Right ventricle myocardium inferior (tissue), 1 donor: ENCODE measurements around the gene TMED9. TPM values are rescaled to one million over a fixed set of nuclear protein-coding genes. Genes with fewer than 3 reads are reported as not detected.

ENCODE experiments used
- ATAC-seq: fragments of 200-7000 bp; cut with Tn5 transposase; one replicate; pipeline ENCODE4 v1.9.1; 2020; ENCODE audit warnings: mild to moderate bottlenecking, moderate library complexity
- DNase-seq: peaks from one replicate; pipeline ENCODE4 v3.0.0; 2021; ENCODE audit errors: missing footprints
- intact Hi-C: fragments of 100-400 bp; cut with DNase I; formaldehyde crosslinking; loops from one replicate; pipeline ENCODE4 v1.11.0; 2022
- total RNA-seq: library from RNA; stranded (reverse); fragmentation: NEBNext Ultra II Directional; extraction: Animal tissue kit (Norgen Biotek cat#: 25700); gene quantifications from one replicate; pipeline ENCODE4 v1.2.1, GENCODE V29; 2021
- donor health status: DM: no; HTN: yes; CAD: no; lungs with severe emphysema.

TMED9 gene
- total RNA-seq, 1 donor from 2014 or later: 75.3 TPM

- no peak for ATAC-seq
- no peak for DNase-seq
- intact Hi-C loops: no loop called here
These were observed 23.7 kb upstream of the TMED9 start for GRCh38 chr5:177568326-177568725.

GRCh38 chr5:177569894-177570293 is 22.1 kb upstream of the TMED9 start:
- no peak for ATAC-seq
- intact Hi-C loops: no loop called here
- DNase-seq: no peak

GRCh38 chr5:177575488-177575887 is 16.5 kb upstream of the TMED9 start:
- intact Hi-C loops: no loop called here
- DNase-seq (no peak), ATAC-seq (no peak)

- DNase-seq (no peak), ATAC-seq (no peak)
- intact Hi-C loops: no loop called here
These were observed 15.8 kb upstream of the TMED9 start for GRCh38 chr5:177576169-177576568.

- no peak for ATAC-seq
- intact Hi-C loops: no loop called here
- no peak for DNase-seq
These were observed 13.7 kb upstream of the TMED9 start for GRCh38 chr5:177578316-177578715.

- no peak for ATAC-seq
- intact Hi-C loops: no loop called here
- DNase-seq: no peak
These were observed 3.5 kb upstream of the TMED9 start for GRCh38 chr5:177588413-177588909.

- no peak for DNase-seq
- ATAC-seq: no peak
- intact Hi-C loops: loop anchor here (5.0 kb wide), 1 partner anchor 33 kb away; no protein-coding TSS in a partner anchor
These were observed 1.6 kb upstream of the TMED9 start for GRCh38 chr5:177590406-177590805.

GRCh38 chr5:177591690-177592009 is 353 bp upstream of the TMED9 start:
- ATAC-seq (no peak), DNase-seq (no peak)
- intact Hi-C loops: loop anchor here (1.0 to 5.0 kb wide), 2 partner anchors 9 to 34 kb away; partner anchors contain the start of gene B4GALT7

- ATAC-seq (no peak), DNase-seq (no peak)
- intact Hi-C loops: loop anchor here (1.0 to 5.0 kb wide), 2 partner anchors 7 to 36 kb away; partner anchors contain the start of gene B4GALT7
These were observed 902 bp downstream of the TMED9 start for GRCh38 chr5:177592905-177593304.

GRCh38 chr5:177593511-177593910 is 1.5 kb downstream of the TMED9 start:
- no peak for DNase-seq
- ATAC-seq: no peak
- intact Hi-C loops: loop anchor here (5.0 kb wide), 1 partner anchor 36 kb away; no protein-coding TSS in a partner anchor

GRCh38 chr5:177594071-177594470 is 2.1 kb downstream of the TMED9 start:
- intact Hi-C loops: loop anchor here (5.0 kb wide), 1 partner anchor 37 kb away; no protein-coding TSS in a partner anchor
- ATAC-seq: no peak
- DNase-seq: no peak

- intact Hi-C loops: no loop called here
- ATAC-seq (no peak), DNase-seq (no peak)
These were observed 3.1 kb downstream of the TMED9 start for GRCh38 chr5:177595026-177595585.

GRCh38 chr5:177595991-177596774 is 4.2 kb downstream of the TMED9 start:
- DNase-seq (no peak), ATAC-seq (no peak)
- intact Hi-C loops: no loop called here

- intact Hi-C loops: no loop called here
These were observed 4.8 kb downstream of the TMED9 start for GRCh38 chr5:177596775-177597238.

GRCh38 chr5:177598477-177598876 is 6.5 kb downstream of the TMED9 start:
- DNase-seq: no peak
- no peak for ATAC-seq
- intact Hi-C loops: no loop called here

More at GRCh38 chr5:177596775-177597238, 4.8 kb downstream of the TMED9 start:
- ATAC-seq (no peak), DNase-seq (no peak)

- peak; percentile 97 for ATAC-seq
- DNase-seq: peak; percentile 95
- intact Hi-C loops: loop anchor here (1.0 kb wide), 1 partner anchor 8 kb away; the partner anchor contains the start of gene TMED9
These were observed 7.9 kb downstream of the TMED9 start, which contains the start of gene B4GALT7 for GRCh38 chr5:177599731-177600507. TSS of gene B4GALT7 (plus strand) at chr5:177600132. CDS start at chr5:177600211, 79 bp downstream.

GRCh38 chr5:177600508-177601018 is 8.6 kb downstream of the TMED9 start:
- DNase-seq (no peak), ATAC-seq (no peak)
- intact Hi-C loops: loop anchor here (1.0 kb wide), 1 partner anchor 8 kb away; the partner anchor contains the start of gene TMED9

- DNase-seq (no peak), ATAC-seq (no peak)
- intact Hi-C loops: no loop called here
These were observed 9.1 kb downstream of the TMED9 start for GRCh38 chr5:177601126-177601525.
